BLaER1 (cell line): ENCODE results near the gene FLNB.
A peak's percentile ranks its signal among the peaks of the same experiment; 100 is the strongest.

ENCODE experiments used
- H3K27ac ChIP-seq: shearing (Covaris generic); formaldehyde crosslinking; 2 replicates; pipeline ENCODE4 v1.8.1; 2022
- H3K27me3 ChIP-seq: shearing (Covaris generic); formaldehyde crosslinking; 2 replicates; pipeline ENCODE4 v1.8.1; 2022
- H3K36me3 ChIP-seq: shearing (Covaris generic); formaldehyde crosslinking; 2 replicates; pipeline ENCODE4 v1.8.1; 2022
- H3K4me1 ChIP-seq: shearing (Covaris generic); formaldehyde crosslinking; 2 replicates; pipeline ENCODE4 v1.8.1; 2022
- H3K4me2 ChIP-seq: shearing (Covaris generic); formaldehyde crosslinking; 2 replicates; pipeline ENCODE4 v1.8.1; 2022
- H3K4me3 ChIP-seq: shearing (Covaris generic); formaldehyde crosslinking; 2 replicates; pipeline ENCODE4 v1.8.1; 2022
- H3K9ac ChIP-seq: shearing (Covaris generic); formaldehyde crosslinking; 2 replicates; pipeline ENCODE4 v1.8.1; 2022
- H3K9me3 ChIP-seq: shearing (Covaris generic); formaldehyde crosslinking; 2 replicates; pipeline ENCODE4 v1.8.1; 2022
- H4K20me1 ChIP-seq: shearing (Covaris generic); formaldehyde crosslinking; 2 replicates; pipeline ENCODE4 v1.8.1; 2022
- Cebpa-rat ChIP-seq: shearing (Covaris generic); IDR thresholded peaks from 2 replicates; pipeline ENCODE4 v1.8.1; 2022

FLNB gene

DNA sequence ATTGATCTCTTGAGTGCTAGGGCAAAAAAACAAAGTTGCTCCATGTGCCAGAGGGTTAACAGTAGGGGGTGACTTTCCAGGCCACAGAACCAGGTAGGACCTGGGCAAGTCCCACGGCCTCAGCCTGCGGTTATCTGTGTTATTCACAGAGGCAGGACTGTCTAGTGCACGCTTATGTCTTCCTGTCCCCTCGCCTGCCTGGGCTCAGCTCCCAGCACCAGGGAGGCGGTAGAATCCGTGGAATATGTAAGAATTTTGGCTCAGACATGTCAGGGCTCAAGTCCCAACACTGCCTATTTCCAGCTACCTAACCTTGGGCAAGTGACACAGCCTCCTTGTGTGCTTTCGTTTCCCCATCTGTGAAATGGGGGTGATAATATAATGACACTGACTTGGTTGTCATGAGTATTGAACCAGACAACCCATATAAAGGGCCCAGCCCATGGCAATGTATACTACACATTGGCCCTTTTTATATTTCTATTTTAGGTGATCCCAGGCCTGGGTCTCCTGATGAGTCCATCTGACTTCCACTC, 44.3 kb upstream of the FLNB start:
- no peak overlapping the region for H3K4me2 ChIP-seq
- H3K27ac ChIP-seq: no peak overlapping the region
- no peak overlapping the region for H3K4me3 ChIP-seq
- no peaks in the 10 kb centered on the region for H4K20me1 ChIP-seq
- H3K9me3 ChIP-seq: no peaks in the 10 kb centered on the region
- H3K4me1 ChIP-seq: peaks cover 20% of the 10 kb centered on the region
- no peaks in the 10 kb centered on the region for H3K36me3 ChIP-seq
- H3K27me3 ChIP-seq: no peaks in the 10 kb centered on the region
- H3K9ac ChIP-seq: no peak overlapping the region
- TF ChIP-seq Cebpa-rat: no peak

DNA sequence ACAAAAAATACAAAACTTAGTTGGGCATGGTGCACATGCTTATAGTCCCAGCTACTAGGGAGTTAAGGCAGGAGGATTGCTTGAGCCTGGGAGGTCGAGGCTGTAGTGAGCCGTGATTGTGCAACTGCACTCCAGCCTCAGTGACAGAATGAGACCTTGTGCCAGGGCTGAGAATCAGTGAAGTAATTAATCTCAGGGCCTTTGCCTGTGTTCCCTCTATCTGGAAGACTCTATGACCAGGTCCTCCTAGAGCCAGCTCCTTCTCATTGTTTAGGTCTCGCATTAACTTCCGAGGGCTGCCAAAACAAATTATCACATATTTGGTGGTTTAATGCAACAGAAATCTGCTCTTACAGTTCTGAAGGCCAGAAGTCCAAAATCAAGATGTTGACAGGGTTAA, 41.4 kb upstream of the FLNB start:
- no peak overlapping the region for H3K9ac ChIP-seq
- no peak overlapping the region for H3K27ac ChIP-seq
- no peak for TF ChIP-seq Cebpa-rat
- H3K4me3 ChIP-seq: no peak overlapping the region
- H3K4me2 ChIP-seq: no peak overlapping the region
- no peaks in the 10 kb centered on the region for H3K36me3 ChIP-seq
- no peaks in the 10 kb centered on the region for H3K9me3 ChIP-seq
- no peaks in the 10 kb centered on the region for H4K20me1 ChIP-seq
- H3K4me1 ChIP-seq: peaks cover 15% of the 10 kb centered on the region
- H3K27me3 ChIP-seq: no peaks in the 10 kb centered on the region

DNA sequence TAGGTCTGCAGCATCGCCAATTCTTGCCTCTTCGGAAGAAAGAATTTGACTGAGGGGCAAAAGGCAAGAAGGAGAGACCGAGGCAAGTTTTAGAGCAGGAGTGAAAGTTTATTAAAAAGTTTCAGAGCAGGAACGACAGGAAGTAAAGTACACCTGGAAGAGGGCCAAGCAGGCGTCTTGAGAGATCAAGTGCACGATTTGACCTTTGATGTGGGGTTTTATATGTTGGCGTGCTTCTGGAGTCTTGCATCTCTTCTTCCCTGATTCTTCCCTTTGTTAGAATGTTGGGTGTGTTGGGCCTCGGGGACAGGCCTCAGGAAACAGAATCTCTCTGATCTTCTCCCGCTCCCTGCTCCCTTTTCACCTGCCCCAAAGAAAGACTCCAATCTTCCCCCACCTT, 40.6 kb upstream of the FLNB start:
- H3K27me3 ChIP-seq: no peaks in the 10 kb centered on the region
- TF ChIP-seq Cebpa-rat: no peak
- no peaks in the 10 kb centered on the region for H4K20me1 ChIP-seq
- no peak overlapping the region for H3K27ac ChIP-seq
- H3K9ac ChIP-seq: no peak overlapping the region
- H3K4me3 ChIP-seq: no peak overlapping the region
- H3K4me2 ChIP-seq: peak overlapping the region; percentile 45
- no peaks in the 10 kb centered on the region for H3K9me3 ChIP-seq
- no peaks in the 10 kb centered on the region for H3K36me3 ChIP-seq
- peaks cover 23% of the 10 kb centered on the region for H3K4me1 ChIP-seq

DNA sequence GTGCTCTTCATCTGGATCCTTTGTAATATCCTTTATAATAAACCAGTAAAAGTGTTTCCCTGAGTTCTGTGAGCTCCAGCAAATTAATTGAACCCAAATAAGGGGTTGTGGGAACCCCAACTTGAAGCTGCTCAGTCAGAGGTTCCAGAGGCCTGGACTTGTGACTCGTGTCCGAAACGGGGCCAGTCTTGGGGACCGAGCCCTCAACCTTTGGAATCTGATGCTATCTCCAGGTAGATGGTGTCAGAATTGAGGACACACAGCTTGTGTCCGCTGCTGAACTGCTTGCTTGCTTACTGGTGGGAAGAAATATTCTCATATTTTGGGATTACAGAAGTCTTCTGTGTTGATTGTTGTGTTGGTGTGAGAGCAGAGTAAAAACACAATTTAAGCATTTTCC, 39.7 kb upstream of the FLNB start:
- Histone ChIP-seq H3K4me1 (peaks cover 29% of the 10 kb centered on the region), H3K27ac (no peak overlapping the region), H3K27me3 (no peaks in the 10 kb centered on the region), H4K20me1 (no peaks in the 10 kb centered on the region), H3K4me3 (no peak overlapping the region), H3K9me3 (no peaks in the 10 kb centered on the region), H3K4me2 (no peak overlapping the region), H3K9ac (no peak overlapping the region), H3K36me3 (no peaks in the 10 kb centered on the region)
- no peak for TF ChIP-seq Cebpa-rat

DNA sequence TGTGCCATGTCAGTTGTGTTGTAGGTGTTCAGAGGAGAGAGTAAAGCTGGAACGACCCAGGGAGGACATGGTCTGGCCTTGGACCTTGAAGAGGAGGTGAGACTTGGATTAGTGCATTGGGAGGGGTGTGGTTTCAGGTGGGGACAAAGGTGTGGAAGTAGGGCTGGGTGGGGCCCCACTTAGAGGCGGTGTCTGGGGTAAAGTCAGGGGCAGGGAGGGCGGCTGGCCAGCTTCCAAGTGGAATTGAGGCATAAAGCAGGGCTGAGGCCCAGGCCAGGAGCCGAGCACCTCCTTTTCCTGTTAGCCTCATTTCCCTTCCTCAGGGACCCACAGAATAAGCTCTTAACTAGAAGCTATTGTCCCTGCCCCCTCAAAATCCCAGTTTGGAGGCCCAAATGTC, 36.2 kb upstream of the FLNB start:
- H3K9ac ChIP-seq: no peak overlapping the region
- no peaks in the 10 kb centered on the region for H4K20me1 ChIP-seq
- peak overlapping the region; percentile 52 for H3K4me2 ChIP-seq
- no peak for TF ChIP-seq Cebpa-rat
- H3K27ac ChIP-seq: no peak overlapping the region
- no peaks in the 10 kb centered on the region for H3K9me3 ChIP-seq
- no peaks in the 10 kb centered on the region for H3K27me3 ChIP-seq
- H3K36me3 ChIP-seq: no peaks in the 10 kb centered on the region
- H3K4me1 ChIP-seq: peaks cover 33% of the 10 kb centered on the region
- no peak overlapping the region for H3K4me3 ChIP-seq

DNA sequence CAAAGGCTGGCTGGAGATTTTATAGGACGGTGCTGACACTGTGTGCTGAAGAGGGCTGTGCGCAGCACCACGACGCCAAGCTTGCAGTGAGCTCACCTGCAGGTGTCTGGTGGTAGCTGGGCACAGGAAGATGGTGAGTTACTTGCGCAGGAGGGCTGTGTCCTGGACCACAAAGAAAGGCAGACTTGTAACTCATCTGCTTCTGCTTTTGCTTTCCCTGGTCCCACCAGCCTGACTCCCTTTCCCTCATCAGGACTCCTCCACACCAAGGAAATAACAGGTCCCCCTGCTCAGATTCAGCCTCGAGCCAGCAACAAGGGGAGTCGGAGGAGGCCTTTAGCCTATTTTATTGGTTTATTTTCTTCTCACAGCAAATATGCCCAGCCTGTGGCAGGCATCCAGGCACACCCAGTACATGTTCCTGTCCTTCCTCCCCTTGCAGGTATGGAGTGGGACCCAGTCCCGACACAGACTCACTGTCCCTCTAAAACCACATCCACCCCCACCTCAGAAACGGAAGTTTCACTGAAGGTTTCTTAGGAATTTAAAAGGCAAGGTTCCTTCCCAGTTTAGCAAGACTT, 35.6 kb upstream of the FLNB start:
- TF ChIP-seq Cebpa-rat: no peak
- no peaks in the 10 kb centered on the region for H3K27me3 ChIP-seq
- no peaks in the 10 kb centered on the region for H3K9me3 ChIP-seq
- H3K4me2 ChIP-seq: peak overlapping the region; percentile 52; the same call in 1 of the 2 replicates
- H3K27ac ChIP-seq: no peak overlapping the region
- H3K4me1 ChIP-seq: peaks cover 29% of the 10 kb centered on the region
- no peaks in the 10 kb centered on the region for H4K20me1 ChIP-seq
- H3K9ac ChIP-seq: no peak overlapping the region
- no peak overlapping the region for H3K4me3 ChIP-seq
- H3K36me3 ChIP-seq: no peaks in the 10 kb centered on the region

DNA sequence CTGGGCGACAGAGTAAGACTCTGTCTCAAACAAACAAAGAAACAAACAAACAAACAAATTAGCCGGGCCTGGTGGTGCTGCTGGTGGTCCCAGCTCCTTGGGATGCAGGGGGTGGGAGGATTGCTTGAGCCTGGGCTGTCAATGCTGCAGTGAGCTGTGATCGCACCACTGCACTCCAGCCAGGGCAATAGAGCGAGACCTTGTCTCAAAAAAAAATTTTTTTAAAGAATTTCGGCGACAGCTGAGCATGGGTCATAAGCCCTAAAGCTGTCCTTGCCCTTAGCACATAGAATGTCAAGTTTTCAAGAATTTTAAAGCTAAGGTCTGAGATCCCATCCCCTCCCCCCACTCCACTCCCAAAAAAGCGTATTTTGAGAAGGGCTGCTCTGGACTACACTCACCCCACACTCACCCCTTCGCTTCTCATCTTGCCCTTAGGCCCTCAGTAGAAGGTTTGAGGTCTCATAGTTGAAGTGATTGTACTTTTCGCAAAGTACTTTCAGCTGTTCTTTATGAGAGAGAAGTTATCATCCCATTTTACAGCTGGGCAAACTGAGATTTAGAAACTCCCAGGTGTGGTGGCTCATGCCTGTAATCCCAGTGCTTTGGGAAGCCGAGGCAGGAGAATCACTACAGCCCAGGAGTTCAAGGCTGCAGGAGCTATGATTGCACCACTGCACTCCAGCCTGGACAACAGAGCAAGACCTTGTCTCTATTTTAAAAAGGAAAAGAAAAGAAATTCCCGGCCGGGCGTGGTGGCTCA, 34.3 kb upstream of the FLNB start:
- Histone ChIP-seq H3K4me2 (0 out of 2 replicates have a peak overlapping the region, but pooled peaks have one; percentile 7), H3K27me3 (no peaks in the 10 kb centered on the region), H3K36me3 (no peaks in the 10 kb centered on the region), H3K9me3 (no peaks in the 10 kb centered on the region), H3K9ac (no peak overlapping the region), H4K20me1 (no peaks in the 10 kb centered on the region), H3K4me1 (peaks cover 21% of the 10 kb centered on the region), H3K4me3 (no peak overlapping the region), H3K27ac (no peak overlapping the region)
- TF ChIP-seq Cebpa-rat: no peak

DNA sequence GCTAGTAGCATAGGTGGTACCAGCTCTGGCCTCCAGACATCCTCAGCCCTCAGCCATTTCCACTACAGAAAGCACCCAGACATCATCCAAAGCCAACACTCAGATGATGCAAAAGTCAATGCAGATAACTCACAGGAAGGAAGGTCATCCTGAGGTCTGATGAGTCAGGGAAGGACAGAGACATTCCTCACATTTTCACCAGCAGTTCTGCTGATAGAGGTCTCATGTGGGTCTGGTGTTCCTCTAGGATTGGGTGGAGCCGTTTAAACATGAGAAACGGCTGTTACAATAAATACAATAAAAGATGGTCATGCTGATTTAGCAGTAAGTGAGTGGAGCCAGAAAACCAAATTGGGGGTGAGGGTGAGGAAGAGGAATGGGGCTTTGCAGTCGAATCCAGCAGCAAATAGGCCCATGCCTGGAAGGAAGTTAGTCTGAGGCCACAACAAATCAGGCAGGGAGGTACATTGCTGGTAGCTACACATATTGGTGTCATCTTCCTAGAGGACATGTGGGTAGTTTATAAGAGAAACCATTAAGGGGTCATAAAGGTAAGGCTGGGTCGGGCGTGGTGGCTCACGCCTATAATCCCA, 33.3 kb upstream of the FLNB start:
- Histone ChIP-seq H3K4me2 (no peak overlapping the region), H3K4me1 (peaks cover 26% of the 10 kb centered on the region), H4K20me1 (no peaks in the 10 kb centered on the region), H3K9me3 (no peaks in the 10 kb centered on the region), H3K27ac (no peak overlapping the region), H3K4me3 (no peak overlapping the region), H3K9ac (no peak overlapping the region), H3K36me3 (no peaks in the 10 kb centered on the region), H3K27me3 (no peaks in the 10 kb centered on the region)
- no peak for TF ChIP-seq Cebpa-rat

DNA sequence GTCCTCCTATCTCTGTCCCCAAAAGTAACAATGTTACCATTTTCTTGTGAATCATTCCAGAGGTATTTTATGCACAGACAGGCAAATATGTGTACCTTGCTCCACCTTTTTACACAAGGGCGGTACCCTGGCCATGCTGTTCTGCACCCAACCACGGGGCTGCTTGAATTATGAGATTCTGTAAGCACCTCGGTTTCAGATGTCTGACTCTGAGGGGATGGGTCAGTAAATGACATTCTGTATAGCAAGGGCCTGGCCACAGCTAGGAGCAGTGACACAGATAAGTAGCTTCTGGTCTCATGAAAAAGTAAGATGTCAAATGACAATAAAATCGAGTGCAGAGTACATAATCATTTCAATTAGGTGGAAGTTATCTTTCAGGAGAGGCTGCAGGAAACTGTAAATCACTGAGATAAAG, 30.4 kb upstream of the FLNB start:
- no peak for TF ChIP-seq Cebpa-rat
- Histone ChIP-seq H3K4me1 (peaks cover 41% of the 10 kb centered on the region), H3K9me3 (no peaks in the 10 kb centered on the region), H3K4me2 (no peak overlapping the region), H3K27me3 (no peaks in the 10 kb centered on the region), H3K4me3 (no peak overlapping the region), H4K20me1 (no peaks in the 10 kb centered on the region), H3K27ac (no peak overlapping the region), H3K36me3 (no peaks in the 10 kb centered on the region), H3K9ac (no peak overlapping the region)

DNA sequence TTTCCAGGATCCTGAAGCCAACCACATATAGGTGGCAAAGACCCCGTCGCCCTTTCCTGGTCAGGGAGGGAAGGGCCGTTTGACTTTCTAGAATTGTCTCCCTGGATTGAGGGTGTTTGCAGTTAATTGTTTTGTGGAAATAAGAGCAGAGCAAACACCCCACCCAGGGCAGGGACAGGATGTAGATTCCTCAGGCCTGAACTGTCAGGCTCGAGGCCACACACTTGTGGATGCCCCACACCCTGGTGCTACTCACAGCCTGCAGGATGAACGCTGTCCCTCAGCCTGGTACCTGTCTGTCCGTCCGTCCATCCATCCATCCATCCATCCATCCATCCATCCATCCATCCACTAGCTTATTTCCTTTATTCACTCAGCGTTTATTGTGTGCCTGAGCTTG, 29.9 kb upstream of the FLNB start:
- H4K20me1 ChIP-seq: no peaks in the 10 kb centered on the region
- H3K36me3 ChIP-seq: no peaks in the 10 kb centered on the region
- no peaks in the 10 kb centered on the region for H3K27me3 ChIP-seq
- H3K27ac ChIP-seq: no peak overlapping the region
- no peak overlapping the region for H3K4me3 ChIP-seq
- TF ChIP-seq Cebpa-rat: no peak
- no peak overlapping the region for H3K4me2 ChIP-seq
- peaks cover 44% of the 10 kb centered on the region for H3K4me1 ChIP-seq
- no peak overlapping the region for H3K9ac ChIP-seq
- no peaks in the 10 kb centered on the region for H3K9me3 ChIP-seq
